Neural cell (in vitro differentiated cells): ENCODE data around the gene NDEL1. TPM values are rescaled to one million over a fixed set of nuclear protein-coding genes. Genes with fewer than 3 reads are reported as not detected.

ENCODE experiments used
- H2AFZ ChIP-seq: fragments of 200-600, 300-800 bp; sonication (generic), shearing (Covaris generic); 2 replicates; pipeline ENCODE4 v1.6.0; 2014; ENCODE audit warnings: low read depth, mild to moderate bottlenecking, antibody characterized with exemption, low read length, moderate library complexity
- H3F3A ChIP-seq: fragments of 200-600 bp; shearing (Covaris generic); 2 replicates; pipeline ENCODE4 v1.6.1; 2016; ENCODE audit warnings: mild to moderate bottlenecking, moderate library complexity, mixed read lengths, antibody characterized with exemption, low read length; ENCODE audit not compliant: insufficient read depth, poor library complexity, severe bottlenecking
- H3K27ac ChIP-seq: fragments of 200-600, 300-800 bp; sonication (generic), shearing (Covaris generic); 2 replicates; pipeline ENCODE4 v1.5.1; 2014; ENCODE audit warnings: mild to moderate bottlenecking, low read length, moderate library complexity
- H3K27me3 ChIP-seq: fragments of 300-800, 200-600 bp; sonication (generic), shearing (Covaris generic); 2 replicates; pipeline ENCODE4 v1.6.0; 2014; ENCODE audit warnings: mild to moderate bottlenecking, low read depth, low read length, moderate library complexity; ENCODE audit not compliant: insufficient read depth
- H3K36me3 ChIP-seq: fragments of 300-800, 200-600 bp; sonication (generic), shearing (Covaris generic); 2 replicates; pipeline ENCODE4 v1.5.1; 2014; ENCODE audit warnings: mild to moderate bottlenecking, antibody characterized with exemption, low read length, moderate library complexity; ENCODE audit not compliant: insufficient read depth
- H3K4me2 ChIP-seq: fragments of 300-800, 200-600 bp; sonication (generic), shearing (Covaris generic); 2 replicates; pipeline ENCODE4 v1.6.0; 2014; ENCODE audit warnings: mild to moderate bottlenecking, low read length
- H3K4me3 ChIP-seq: fragments of 300-800, 200-600 bp; sonication (generic), shearing (Covaris generic); 2 replicates; pipeline ENCODE4 v1.5.1; 2014; ENCODE audit warnings: mild to moderate bottlenecking, low read length, moderate library complexity
- H3K79me2 ChIP-seq: fragments of 200-600 bp; shearing (Covaris generic); replicated peaks from 2 replicates; pipeline ENCODE4 v1.6.0; 2014; ENCODE audit warnings: mild to moderate bottlenecking, low read length, moderate library complexity; ENCODE audit not compliant: insufficient read depth
- H3K9ac ChIP-seq: fragments of 300-800, 200-600 bp; sonication (generic), shearing (Covaris generic); 2 replicates; pipeline ENCODE4 v1.6.1; 2016; ENCODE audit warnings: mild to moderate bottlenecking, low read length, mixed read lengths
- H3K9me2 ChIP-seq: fragments of 200-600 bp; shearing (Covaris generic); 2 replicates; pipeline ENCODE4 v1.6.1; 2016; ENCODE audit warnings: mild to moderate bottlenecking, low read length, mixed read lengths; ENCODE audit not compliant: insufficient read depth
- H3K9me3 ChIP-seq: fragments of 200-600, 300-800 bp; sonication (generic), shearing (Covaris generic); 2 replicates; pipeline ENCODE4 v1.6.1; 2016; ENCODE audit warnings: mild to moderate bottlenecking, mixed run types, low read length, moderate library complexity, mixed read lengths
- H4K20me1 ChIP-seq: fragments of 200-600 bp; shearing (Covaris generic); 2 replicates; pipeline ENCODE4 v1.6.1; 2016; ENCODE audit warnings: mild to moderate bottlenecking, mixed run types; ENCODE audit not compliant: insufficient read depth
- CTCF ChIP-seq: fragments of 450-650 bp; IDR thresholded peaks from 2 replicates; pipeline ENCODE4 v1.5.1; 2014; ENCODE audit warnings: antibody characterized with exemption, mild to moderate bottlenecking, moderate library complexity; ENCODE audit not compliant: poor library complexity, severe bottlenecking
- EP300 ChIP-seq: fragments of 450-650 bp; conservative IDR thresholded peaks from 2 replicates; pipeline ENCODE4 v1.6.1; 2014; ENCODE audit warnings: antibody characterized with exemption, mild to moderate bottlenecking, moderate library complexity; ENCODE audit not compliant: poor library complexity, severe bottlenecking
- EZH2 ChIP-seq: fragments of 200-600, 300-800 bp; shearing (Covaris generic), sonication (generic); IDR thresholded peaks from 2 replicates; pipeline ENCODE4 v1.6.1; 2014; ENCODE audit warnings: antibody characterized with exemption, low read length, borderline replicate concordance, mild to moderate bottlenecking; ENCODE audit not compliant: insufficient read depth, poor library complexity, severe bottlenecking
- MXI1 ChIP-seq: fragments of 450-650 bp; conservative IDR thresholded peaks from 2 replicates; pipeline ENCODE4 v1.6.1; 2014; ENCODE audit warnings: antibody characterized with exemption, mild to moderate bottlenecking; ENCODE audit not compliant: poor library complexity, severe bottlenecking
- POLR2AphosphoS5 ChIP-seq: IDR thresholded peaks from 2 replicates; pipeline ENCODE4 v1.6.1; 2012
- RAD21 ChIP-seq: fragments of 450-650 bp; conservative IDR thresholded peaks from 2 replicates; pipeline ENCODE4 v1.6.1; 2014; ENCODE audit warnings: antibody characterized with exemption, mild to moderate bottlenecking, moderate library complexity
- REST ChIP-seq: IDR thresholded peaks from 2 replicates; pipeline ENCODE4 v1.6.1; 2012; ENCODE audit warnings: borderline replicate concordance
- SMC3 ChIP-seq: fragments of 450-650 bp; conservative IDR thresholded peaks from 2 replicates; pipeline ENCODE4 v1.6.1; 2014; ENCODE audit warnings: antibody characterized with exemption, mild to moderate bottlenecking, moderate library complexity; ENCODE audit not compliant: poor library complexity
- TAF1 ChIP-seq: IDR thresholded peaks from 2 replicates; pipeline ENCODE4 v1.6.1; 2012; ENCODE audit warnings: low read depth
- polyA plus RNA-seq: library from polyadenylated mRNA; depleted of rRNA; stranded (reverse); fragments of >200 nt; gene quantifications from 2 replicates; pipeline ENCODE4 v1.2.3, GENCODE V29; 2014

NDEL1 gene
- polyA plus RNA-seq, 1 donor from 2014 or later, result 25.7 TPM

GRCh38 chr17:8503807-8504206, 68.1 kb downstream of the NDEL1 start:
- H3K4me3 ChIP-seq, result no peak overlapping the region
- H3K9me2 ChIP-seq, result no peaks in the 10 kb centered on the region
- H3K36me3 ChIP-seq, result peaks cover 19% of the 10 kb centered on the region
- no peak overlapping the region for H3K9ac ChIP-seq
- no peak overlapping the region for H3K27ac ChIP-seq
- H3K27me3 ChIP-seq, result no peaks in the 10 kb centered on the region
- H3F3A ChIP-seq, result no peaks in the 10 kb centered on the region
- H3K79me2 ChIP-seq, result no peaks in the 10 kb centered on the region
- no peak for TF ChIP-seq RAD21
- no peak for TF ChIP-seq CTCF
- TF ChIP-seq POLR2AphosphoS5, result no peak
- no peaks in the 10 kb centered on the region for H3K9me3 ChIP-seq
- H3K4me2 ChIP-seq, result no peak overlapping the region
- H2AFZ ChIP-seq, result no peak overlapping the region
- H4K20me1 ChIP-seq, result no peaks in the 10 kb centered on the region

GRCh38 chr17:8504460-8505207, 69.0 kb downstream of the NDEL1 start:
- no peaks in the 10 kb centered on the region for H3F3A ChIP-seq
- no peaks in the 10 kb centered on the region for H4K20me1 ChIP-seq
- H3K79me2 ChIP-seq, result no peaks in the 10 kb centered on the region
- H3K9me2 ChIP-seq, result no peaks in the 10 kb centered on the region
- no peak overlapping the region for H3K4me3 ChIP-seq
- no peak overlapping the region for H3K9ac ChIP-seq
- H3K36me3 ChIP-seq, result peaks cover 17% of the 10 kb centered on the region
- H3K27ac ChIP-seq, result no peak overlapping the region
- H3K27me3 ChIP-seq, result no peaks in the 10 kb centered on the region
- TF ChIP-seq REST, result no peak
- TF ChIP-seq EZH2, result no peak
- no peak for TF ChIP-seq MXI1
- TF ChIP-seq TAF1, result no peak
- TF ChIP-seq CTCF, result no peak
- TF ChIP-seq EP300, result no peak
- TF ChIP-seq SMC3, result no peak
- no peak for TF ChIP-seq RAD21
- no peak for TF ChIP-seq POLR2AphosphoS5
- H3K9me3 ChIP-seq, result no peaks in the 10 kb centered on the region
- no peak overlapping the region for H2AFZ ChIP-seq
- no peak overlapping the region for H3K4me2 ChIP-seq
